Activated naive CD8-positive, alpha-beta T cell treated with anti-CD3 and anti-CD28 coated beads, Interleukin-2, amount 50 U/mL, for 16 hours (primary cell): ENCODE results near the gene ST6GALNAC2.
"Not testable (repeated sequence)": the region's sequence is repeated elsewhere in the genome, so short reads cannot be mapped to it uniquely, and the experiment has no call there.

ENCODE experiments used
- DNase-seq: peaks from one replicate; pipeline ENCODE4 v3.0.0-alpha.2; 2020; ENCODE audit warnings: low read depth, low spot score

The ST6GALNAC2 gene

DNA sequence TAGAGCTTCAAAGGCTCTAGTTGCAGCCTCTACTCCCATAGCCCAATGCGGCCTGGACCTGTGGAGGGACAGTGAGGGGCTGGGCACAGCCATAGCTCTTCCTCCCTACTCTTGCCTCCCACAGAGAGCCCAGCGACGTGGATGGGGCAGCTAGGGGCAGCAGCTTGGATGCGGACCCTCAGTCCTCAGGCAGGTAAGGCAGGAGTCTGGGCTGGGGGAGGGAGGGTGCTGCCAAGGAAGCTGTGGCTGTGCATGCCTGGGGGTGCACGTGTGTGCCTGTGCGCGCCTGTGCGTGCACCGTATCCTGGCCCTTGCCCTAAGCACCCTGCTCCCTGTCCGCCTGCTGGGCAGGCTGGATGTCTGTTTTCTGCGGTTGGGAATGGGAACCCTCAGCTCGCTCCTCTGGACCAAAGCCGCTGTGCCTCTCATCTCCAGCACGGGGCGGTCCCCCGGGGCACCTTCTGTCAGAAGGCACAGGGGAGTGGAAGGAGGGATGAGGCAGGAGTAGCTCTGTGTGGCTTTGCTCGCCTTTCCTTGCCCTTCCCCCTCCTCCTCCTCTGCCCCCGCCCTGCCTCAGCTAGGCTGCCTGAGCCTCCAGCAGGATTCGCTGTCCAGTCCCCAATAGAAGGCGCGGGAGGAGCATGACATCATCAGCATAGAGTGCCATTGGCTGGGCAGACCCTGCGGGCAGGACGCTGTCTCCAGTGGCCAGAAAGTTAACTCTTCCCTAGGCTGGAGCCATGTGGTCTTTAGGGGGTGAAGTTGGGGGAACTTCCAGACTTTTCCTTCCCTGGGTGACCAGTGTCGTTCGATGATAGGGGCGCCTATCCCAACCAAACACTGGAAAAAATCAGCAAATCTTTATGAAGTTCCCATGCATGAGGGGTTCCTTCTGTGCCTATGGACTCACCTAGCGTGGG lies 45.0 kb downstream of the ST6GALNAC2 start:
- no peak for DNase-seq

DNA sequence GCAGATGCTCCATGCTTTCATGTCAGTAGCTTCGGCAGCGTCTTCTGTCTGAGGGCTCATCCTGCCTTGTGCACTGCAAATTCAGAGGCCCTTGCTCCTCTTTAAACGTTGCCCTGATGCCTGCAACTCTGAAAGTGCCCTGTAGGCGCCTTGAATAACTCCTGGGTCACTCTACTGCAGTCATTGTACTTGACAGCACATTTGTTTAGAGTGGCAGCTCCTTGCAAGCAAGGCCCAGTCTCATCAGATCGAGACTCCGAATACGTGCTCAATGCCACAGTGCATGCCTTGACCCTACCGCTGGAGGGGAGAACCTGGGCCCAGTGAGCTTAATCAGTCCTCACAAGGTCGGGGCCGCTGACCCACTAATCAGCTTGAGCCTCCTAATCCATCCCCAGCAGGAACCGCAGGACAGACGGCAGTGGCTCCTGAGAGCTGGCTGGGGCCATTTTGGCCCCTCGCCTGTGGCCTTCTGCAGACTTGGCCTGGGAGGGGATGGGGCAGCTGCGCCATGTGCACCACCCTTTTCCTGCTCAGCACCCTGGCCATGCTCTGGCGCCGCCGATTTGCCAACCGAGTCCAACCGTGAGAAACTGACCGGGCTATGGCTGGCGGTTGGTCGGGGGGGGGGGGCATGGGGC lies 45.9 kb downstream of the ST6GALNAC2 start, which contains the start of gene PRCD:
Gene PRCD (plus strand): TSS at position 414 of the 641 bp plus-strand sequence. CDS start 98 bp downstream, at position 512.
- no peak for DNase-seq

DNA sequence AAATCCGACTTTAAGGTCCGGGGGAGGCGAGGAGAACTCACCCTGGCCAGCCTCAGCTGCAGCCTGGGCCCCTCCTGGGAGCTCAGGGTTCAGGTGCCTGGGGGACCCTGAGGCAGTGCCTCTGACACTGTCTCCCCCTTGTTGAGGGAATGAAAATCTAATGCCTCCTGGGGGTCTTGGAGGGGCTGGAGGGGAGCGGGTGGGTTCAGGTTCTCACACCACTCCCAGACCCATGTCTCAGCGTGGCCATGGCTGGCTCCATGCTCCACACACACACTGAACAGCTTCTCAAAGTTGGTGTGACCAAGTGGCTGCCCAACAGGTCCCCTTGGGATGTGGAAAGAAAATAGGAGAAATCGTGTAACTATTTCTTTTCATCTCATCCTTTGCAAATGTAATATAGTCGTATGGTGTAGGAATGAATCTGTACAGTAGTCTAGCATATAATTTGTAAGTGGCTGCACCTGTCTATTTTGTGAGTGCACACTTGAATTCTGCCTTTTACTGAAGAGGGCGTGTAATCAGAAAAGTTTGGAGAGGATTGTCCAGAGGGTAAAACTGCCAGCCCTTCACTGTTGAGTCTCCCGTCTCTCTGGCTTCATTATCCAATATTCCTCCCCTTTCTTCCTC lies 46.6 kb downstream of the ST6GALNAC2 start:
- no peak for DNase-seq

DNA sequence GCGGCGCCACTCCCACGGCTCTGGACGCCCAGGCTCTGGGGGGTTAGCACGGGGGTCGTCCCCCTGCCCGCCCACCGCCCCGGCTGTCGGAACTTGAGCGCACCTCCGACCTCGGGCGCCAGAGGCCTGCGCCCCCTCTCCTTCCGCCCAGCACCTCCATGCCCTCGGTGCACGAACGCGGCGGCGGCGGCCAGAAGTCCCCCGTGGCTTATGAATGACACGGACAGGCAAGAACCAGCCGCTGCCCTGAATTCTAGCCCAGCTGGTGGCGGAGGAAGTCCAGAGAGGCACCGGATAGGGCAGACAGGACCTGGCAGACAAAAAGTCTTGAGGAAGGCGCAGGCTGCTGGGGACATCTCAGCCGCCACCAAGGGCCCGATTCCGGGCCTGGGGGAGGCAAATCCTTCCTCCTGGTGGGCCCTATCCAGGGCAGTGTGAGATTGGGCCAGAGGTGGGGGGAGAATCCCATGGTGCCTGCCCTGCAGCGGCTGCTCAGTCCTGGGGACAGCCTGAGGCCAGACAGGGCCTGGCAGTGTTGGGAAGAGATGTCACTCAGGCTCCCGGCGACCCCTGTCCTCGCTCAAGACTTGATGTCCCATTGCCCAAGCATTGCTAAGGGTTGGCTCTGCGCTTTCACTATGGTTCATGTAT lies 47.3 kb downstream of the ST6GALNAC2 start:
- no peak for DNase-seq

DNA sequence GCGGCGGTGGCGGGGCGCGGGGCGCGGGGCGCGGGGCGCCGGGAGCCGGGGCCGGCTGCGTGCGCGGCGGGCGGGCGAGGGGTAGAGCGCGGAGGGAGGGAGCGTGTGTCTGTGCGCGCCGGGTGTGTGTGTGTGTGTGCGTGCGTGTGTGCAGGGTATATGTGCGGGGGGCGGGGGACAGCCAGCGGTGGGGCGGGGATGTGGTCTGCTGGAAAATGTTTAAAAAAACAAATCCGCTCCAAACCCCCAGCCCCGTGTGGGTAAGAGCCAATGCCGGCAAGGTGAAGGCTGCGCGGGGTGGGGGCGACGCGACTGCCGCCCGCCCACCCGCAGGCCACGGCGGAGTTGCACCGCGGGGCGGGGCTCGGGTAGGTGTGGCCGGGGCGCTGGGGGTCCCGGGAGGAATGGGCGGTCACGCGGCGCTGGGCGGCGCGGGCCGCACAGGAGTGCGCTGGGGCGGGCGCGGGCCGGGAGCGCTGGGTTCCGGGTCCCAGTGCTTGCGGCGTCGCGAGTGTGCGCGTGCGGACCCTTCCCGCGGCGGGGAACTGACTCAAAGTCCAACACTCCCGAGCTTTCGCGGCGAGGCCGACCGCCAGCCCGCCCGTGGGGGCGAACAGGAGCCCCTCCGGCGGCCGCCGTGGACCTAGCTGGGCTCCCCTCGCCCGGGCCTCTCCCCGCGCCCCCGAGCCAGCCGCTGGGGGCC lies 47.9 kb downstream of the ST6GALNAC2 start, which contains the start of gene CYGB:
Gene CYGB (minus strand): TSS at position 132 of the 703 bp plus-strand sequence. CDS start 167 bp downstream, outside the sequence.
- no peak for DNase-seq

DNA sequence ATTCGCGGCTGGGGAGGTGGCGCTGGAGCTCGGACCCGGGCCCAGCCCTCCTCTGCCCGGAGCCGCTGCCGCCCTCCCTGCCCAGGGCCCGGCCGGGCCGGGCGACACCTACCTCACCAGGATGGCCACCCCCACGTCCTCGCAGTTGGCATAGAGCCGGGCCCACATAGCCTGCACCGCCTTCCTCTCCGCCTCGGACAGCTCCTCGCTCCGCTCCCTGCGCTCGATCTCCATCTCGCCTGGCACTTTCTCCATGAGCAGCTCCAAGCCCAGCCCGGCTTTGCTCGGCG lies 48.4 kb downstream of the ST6GALNAC2 start:
- no peak for DNase-seq

DNA sequence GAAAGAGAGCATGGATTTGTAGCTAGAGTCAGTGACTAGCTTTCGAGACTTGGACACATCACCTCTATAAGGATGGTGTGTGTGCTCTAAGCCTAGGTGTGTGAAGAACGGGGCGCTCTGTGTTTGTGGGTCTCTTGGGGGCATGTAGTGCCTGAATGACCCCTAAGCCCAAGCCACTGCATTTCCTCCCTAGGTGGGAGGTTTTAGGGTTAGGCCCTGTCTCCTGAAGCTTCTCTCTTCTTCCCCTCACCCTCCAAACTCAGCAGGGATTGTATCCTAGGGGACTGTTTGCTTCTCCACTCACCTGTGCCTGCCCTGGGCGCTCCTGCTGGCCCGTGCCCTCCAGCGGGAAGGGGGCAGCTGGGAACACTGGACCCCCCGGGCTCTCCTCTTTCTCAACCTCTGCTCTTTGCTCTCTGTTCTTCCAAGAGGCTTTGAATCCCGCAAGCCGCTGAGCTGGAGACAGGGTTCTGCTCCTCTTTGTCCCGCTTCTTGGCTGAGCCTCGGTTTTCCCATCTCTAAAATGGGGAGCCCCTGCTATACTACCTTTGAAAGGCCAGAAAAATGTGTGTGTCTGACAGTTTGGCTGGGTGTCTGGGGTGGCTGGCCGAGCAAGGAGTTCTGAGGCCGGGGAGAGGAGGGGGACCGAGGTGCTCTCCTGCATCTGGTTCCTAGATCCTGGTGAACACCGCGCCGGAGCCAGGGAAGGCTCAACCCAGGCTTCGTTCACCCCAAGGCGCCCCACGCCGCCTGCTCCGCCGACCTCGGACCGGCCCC lies 49.0 kb downstream of the ST6GALNAC2 start:
- no peak for DNase-seq

DNA sequence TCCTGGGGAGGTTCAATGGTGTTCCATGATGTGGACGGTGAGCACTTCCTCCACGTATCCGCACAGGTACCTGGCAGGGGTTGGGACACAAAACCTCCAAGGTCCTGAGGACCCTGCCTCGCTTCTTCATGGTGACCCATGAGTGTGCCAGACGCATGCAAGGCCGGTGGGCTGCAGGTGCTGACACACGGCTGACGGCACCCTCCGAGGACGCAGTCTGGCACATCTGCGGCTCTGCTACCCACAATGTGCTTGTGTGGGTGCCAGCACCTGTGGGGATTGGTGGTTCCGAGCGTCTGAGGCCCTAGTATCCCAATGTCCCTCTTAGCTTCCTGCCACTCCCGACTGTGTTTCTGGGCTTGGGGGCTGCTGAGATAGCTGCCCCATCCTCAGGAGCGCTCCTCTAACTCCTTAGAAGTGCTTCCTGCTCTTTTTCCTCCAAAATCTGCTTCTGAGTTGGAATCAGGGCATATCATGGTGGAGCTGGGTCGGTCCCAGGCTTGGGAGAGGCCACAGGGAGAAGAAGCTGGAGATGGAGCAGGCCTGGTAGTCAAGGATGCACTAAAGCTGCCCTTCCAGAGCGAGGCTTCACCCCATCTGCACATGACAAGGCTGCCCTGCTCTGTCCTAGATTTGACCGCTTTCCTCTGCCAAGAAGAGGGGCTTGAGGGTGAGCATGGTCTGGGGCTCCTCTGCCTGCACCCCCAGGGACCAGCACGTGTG lies 49.7 kb downstream of the ST6GALNAC2 start:
- no peak for DNase-seq

DNA sequence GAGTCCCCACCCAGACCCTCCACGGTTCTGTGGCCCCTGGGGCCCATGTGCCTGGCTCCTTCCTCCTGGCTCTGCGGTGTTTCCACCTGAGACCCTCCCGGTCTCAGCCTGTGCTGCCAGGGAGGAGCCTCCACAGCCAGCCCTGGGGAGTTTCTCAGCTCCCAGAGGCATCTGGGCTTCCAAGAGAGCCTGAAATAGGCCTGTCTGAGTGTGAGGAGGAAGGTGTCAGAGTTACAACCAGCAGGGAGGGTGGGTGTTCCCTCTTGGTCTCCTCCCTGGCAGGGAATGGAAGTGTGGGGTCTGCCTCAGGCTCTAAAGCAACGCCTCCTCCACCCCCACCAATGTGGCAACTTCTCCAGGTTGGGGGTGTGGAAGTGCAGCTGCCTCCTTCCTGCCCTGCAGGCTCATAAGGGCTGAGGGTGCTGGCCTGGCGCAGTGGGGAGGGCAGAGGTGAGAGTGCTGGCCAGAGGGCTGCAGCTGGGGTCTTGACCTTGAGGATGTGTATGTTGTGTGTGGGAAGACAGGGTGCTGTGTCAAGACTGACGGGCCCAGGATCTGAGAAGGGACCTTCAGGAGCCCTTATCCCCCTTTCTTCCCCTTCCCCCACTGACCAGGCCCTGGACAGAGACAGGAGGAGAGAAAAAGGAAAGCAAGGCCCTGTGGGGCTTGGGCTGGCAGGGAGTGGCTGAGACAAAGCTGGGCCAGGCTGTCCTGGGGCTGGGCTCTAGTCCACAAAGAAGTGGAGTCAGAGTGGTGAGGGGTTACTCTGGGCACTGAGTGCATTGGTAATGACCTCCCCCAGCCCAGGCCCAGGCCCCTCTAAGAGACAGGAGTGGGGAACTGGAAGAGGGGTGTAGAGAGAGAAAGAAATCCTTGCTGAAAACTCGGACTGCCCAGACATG lies 50.6 kb downstream of the ST6GALNAC2 start:
- DNase-seq = no peak

DNA sequence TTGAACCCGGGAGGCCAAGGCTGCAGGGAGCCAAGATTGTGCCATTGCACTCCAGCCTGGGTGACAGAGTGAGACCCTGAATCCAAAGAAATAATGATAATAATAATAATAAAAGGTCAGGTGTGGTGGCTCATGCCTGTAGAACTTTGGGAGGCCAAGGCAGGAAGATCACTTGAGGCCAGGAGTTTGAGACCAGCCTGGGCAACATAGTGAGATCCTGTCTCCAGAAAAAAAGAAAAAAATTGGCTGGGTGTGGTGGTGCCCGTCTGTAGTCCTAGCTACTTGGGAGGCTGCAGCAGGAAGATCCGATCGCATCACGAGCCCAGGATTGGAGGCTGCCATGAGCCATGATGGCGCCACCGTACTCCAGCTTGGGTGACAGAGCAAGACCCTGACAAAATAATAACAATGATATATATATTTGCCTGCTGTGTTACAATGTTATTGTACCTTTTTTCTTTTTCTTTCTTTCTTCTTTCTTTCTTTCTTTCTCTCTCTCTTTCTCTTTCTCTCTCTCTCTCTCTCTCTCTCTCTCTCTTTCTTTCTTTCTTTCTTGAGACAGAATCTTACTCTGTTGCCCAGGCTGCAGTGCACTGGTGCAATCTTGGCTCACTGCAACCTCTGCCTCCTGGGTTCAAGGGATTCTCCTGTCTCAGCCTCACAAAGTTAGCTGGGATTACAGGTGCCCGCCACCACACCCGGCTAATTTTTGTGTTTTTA lies 51.9 kb downstream of the ST6GALNAC2 start:
- DNase-seq = not testable (repeated sequence)

DNA sequence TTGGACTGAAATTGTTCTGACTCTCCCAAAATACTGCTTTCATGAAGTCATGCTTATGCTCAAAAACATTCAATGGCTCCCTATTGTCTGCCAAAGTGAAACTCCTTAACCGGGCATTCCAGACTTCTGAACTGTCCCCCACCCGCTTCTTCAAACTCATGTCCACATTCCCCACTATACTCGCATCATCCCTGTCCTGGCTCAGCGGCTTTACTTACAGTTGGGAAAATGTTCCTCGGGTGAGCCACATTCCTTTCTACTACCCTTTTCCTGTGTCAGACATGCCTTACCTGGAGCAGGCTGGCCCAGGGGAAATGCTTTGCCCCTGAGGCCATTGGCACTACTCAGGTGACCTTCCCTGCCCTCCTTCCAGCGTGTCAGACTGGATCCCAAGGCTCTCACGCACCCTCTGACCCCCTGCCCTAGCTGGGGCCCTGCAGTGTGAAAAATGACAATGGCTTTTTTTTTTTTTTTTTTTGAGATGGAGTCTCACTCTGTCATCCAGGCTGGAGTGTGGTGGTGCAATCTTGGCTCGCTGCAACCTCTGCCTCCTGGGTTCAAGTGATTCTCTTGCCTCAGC lies 53.5 kb downstream of the ST6GALNAC2 start:
- no peak for DNase-seq

DNA sequence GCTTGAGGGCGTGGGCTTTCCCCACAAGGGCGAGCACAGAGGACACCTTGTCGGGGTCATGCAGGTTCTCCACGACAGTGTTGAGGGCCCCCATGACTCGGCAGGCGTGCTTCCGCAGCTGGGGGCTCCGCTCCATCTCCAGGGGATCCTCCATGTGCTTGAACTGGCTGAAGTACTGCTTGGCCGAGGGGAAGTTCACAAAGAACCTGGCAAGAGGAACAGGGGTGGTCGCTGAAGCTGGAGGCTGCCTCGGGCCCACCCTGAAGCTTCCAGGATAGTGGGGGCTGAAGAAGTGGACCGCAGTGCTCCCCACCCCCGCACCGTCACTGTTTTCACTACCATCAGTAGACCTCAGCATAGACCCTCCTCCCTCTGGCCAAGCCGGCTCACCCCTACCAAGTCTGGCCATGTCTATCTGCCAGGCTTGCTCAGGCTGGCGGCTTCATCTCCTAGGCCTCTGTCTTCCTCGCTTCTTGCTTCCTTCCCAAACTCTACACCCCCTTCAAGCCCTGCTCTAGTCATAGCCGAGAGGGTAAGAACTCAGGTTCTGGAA lies 54.1 kb downstream of the ST6GALNAC2 start:
- no peak for DNase-seq

DNA sequence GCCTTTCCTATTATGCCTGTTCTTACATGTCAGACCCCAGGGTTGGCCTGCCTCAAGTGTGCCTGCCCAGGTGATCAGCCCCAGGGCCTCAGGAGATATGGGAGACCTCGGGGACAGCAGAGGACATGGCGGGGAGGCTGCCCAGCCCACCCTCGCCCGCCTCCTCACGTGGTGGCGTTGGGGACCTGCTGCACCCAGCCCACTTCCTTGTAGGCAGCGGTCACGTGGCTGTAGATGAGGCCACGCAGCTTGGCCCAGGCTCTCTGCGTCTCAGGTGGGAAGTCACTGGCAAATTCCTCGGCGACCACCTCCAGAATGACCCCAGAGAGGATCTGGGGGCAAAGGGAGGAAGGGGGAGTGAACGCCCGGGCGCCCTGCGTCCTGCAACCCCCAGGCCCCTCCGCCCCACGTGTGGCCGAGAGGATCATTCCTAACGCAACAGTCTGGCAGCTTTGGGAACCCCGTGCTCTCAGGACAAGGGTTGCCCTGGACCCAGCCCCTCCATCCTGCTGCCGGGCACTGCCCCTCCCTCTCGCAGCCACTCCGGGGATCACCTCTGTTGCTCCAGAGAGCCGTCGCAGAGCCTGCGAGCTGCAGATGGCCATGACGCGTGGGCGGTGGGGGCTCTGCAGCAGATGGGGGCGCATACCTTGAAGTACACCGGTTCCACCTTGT lies 54.7 kb downstream of the ST6GALNAC2 start:
- no peak for DNase-seq

DNA sequence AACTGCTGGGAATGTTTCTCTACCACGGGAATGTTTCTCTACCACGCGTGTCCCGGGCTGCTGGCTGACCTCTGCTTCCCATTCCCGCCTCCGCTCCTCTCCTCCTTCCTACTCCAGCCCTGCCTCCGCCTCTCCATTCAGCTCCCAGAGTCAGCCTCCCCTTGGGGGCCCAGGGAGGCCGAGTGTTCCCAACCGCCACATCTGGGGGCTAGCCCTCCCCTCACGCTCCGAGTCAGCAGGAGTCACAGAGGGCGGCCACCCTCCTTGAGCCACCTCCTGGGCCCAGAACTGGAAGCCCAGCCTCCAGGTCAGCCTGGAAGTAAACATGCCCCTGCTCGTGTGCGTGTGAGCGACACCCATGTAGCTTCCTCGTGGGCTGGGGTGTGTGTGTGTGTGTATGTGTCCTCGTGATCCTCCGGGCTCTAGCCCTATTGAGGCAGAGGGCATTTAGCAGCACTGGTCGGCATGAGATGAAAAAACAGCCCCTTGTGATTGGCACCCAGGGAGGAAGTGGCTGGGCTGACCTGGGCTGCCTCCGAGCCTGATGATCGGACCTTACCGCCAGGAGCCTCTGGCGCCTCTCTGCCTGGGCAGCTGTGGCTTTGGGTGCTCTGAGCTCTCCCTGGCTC lies 55.5 kb downstream of the ST6GALNAC2 start:
- DNase-seq = no peak

DNA sequence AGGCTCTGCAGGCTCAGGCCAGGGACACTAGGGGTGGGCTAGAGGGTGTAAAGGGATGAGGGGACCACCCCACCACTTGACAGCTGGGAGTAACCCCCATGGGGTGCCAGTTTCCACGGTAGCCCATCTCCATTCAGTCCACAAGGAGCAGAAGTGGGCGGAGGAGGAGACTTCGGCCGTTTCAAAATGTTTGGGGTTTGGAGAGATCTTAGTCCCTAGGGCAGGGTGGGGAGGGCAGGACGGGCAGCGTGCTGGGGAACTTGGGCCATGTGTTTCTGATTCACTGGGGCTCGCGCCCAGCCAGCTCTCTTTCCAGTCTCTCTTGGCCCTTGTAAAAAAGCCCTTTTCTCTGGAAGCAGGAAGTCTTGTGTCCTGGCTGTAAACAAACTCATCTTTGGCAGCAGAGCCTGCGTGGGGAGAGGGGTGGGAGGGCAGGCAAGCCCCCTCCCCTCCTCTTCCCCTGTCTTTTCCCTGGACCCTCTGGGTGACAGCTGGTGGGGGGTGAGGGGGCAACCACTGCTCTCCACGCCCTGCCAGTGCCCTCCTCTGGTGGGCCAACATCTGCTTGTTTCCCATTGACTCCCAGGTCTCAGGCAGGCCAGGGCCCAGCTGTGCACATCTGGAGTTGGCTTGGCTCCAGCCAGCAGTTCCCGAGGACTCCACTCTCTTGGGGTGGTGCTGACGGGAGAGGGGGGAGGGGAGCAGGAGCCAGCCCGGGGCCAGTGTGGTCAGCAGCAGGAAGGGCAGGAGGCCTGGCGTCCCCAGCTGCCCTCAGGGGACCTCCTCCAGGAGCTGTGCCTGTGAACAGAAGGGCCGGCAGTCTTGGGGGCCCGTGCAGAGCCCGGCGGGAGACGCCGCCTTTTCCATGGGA lies 56.2 kb downstream of the ST6GALNAC2 start:
- DNase-seq = no peak
